ENCODE data around the gene PSTPIP1.
"Not testable (repeated sequence)": the region's sequence is repeated elsewhere in the genome, so short reads cannot be mapped to it uniquely, and the experiment has no call there.

PSTPIP1 gene

GRCh38 chr15:76966051-76966450 lies 28.9 kb upstream of the PSTPIP1 start:
- peaks cover 20% of the 10 kb centered on the region for H3K27me3 ChIP-seq (ENCODE audit: insufficient read depth, low read length)
- not testable (repeated sequence) for H3K4me3 ChIP-seq (ENCODE audit: low read depth, low read length); H2AFZ ChIP-seq (ENCODE audit: low read length, unreplicated experiment); H3K27ac ChIP-seq (ENCODE audit: low read depth, low read length); H3K79me2 ChIP-seq (ENCODE audit: control insufficient read depth, insufficient read depth, low read length, unreplicated experiment); H3K36me3 ChIP-seq (ENCODE audit: insufficient read depth, low read length); H3K4me1 ChIP-seq (ENCODE audit: control insufficient read depth, insufficient read depth, low read length, unreplicated experiment)

GRCh38 chr15:76967067-76967466 lies 27.9 kb upstream of the PSTPIP1 start:
- H3K27ac ChIP-seq (ENCODE audit: low read depth, low read length), result no peak overlapping the region
- H2AFZ ChIP-seq (ENCODE audit: low read length, unreplicated experiment), result no peak overlapping the region
- H3K79me2 ChIP-seq (ENCODE audit: control insufficient read depth, insufficient read depth, low read length, unreplicated experiment), result no peaks in the 10 kb centered on the region
- H3K36me3 ChIP-seq (ENCODE audit: insufficient read depth, low read length), result no peaks in the 10 kb centered on the region
- no peak overlapping the region for H3K4me3 ChIP-seq (ENCODE audit: low read depth, low read length)
- peaks cover 6% of the 10 kb centered on the region for H3K4me1 ChIP-seq (ENCODE audit: control insufficient read depth, insufficient read depth, low read length, unreplicated experiment)
- peaks cover 20% of the 10 kb centered on the region for H3K27me3 ChIP-seq (ENCODE audit: insufficient read depth, low read length)

GRCh38 chr15:76968306-76968705 lies 26.6 kb upstream of the PSTPIP1 start:
- Histone ChIP-seq H3K36me3 (ENCODE audit: insufficient read depth, low read length) (no peaks in the 10 kb centered on the region), H3K79me2 (ENCODE audit: control insufficient read depth, insufficient read depth, low read length, unreplicated experiment) (no peaks in the 10 kb centered on the region), H3K27me3 (ENCODE audit: insufficient read depth, low read length) (peaks cover 10% of the 10 kb centered on the region), H3K4me3 (ENCODE audit: low read depth, low read length) (no peak overlapping the region), H2AFZ (ENCODE audit: low read length, unreplicated experiment) (no peak overlapping the region), H3K27ac (ENCODE audit: low read depth, low read length) (no peak overlapping the region), H3K4me1 (ENCODE audit: control insufficient read depth, insufficient read depth, low read length, unreplicated experiment) (peaks cover 9% of the 10 kb centered on the region)

- Histone ChIP-seq H3K27me3 (ENCODE audit: insufficient read depth, low read length) (no peaks in the 10 kb centered on the region), H3K4me1 (ENCODE audit: control insufficient read depth, insufficient read depth, low read length, unreplicated experiment) (peaks cover 3% of the 10 kb centered on the region), H3K27ac (ENCODE audit: low read depth, low read length) (no peak overlapping the region), H3K36me3 (ENCODE audit: insufficient read depth, low read length) (no peaks in the 10 kb centered on the region), H3K4me3 (ENCODE audit: low read depth, low read length) (peak overlapping the region; percentile 58), H3K79me2 (ENCODE audit: control insufficient read depth, insufficient read depth, low read length, unreplicated experiment) (no peaks in the 10 kb centered on the region), H2AFZ (ENCODE audit: low read length, unreplicated experiment) (no peak overlapping the region)
These were observed 22.3 kb upstream of the PSTPIP1 start for GRCh38 chr15:76972389-76973361.

- Histone ChIP-seq H3K4me1 (ENCODE audit: control insufficient read depth, insufficient read depth, low read length, unreplicated experiment) (peaks cover 3% of the 10 kb centered on the region), H3K79me2 (ENCODE audit: control insufficient read depth, insufficient read depth, low read length, unreplicated experiment) (no peaks in the 10 kb centered on the region), H2AFZ (ENCODE audit: low read length, unreplicated experiment) (no peak overlapping the region), H3K4me3 (ENCODE audit: low read depth, low read length) (peak overlapping the region; percentile 58; the same call in 1 of the 2 replicates), H3K27ac (ENCODE audit: low read depth, low read length) (no peak overlapping the region), H3K36me3 (ENCODE audit: insufficient read depth, low read length) (no peaks in the 10 kb centered on the region), H3K27me3 (ENCODE audit: insufficient read depth, low read length) (no peaks in the 10 kb centered on the region)
These were observed 21.6 kb upstream of the PSTPIP1 start for GRCh38 chr15:76973362-76973743.

GRCh38 chr15:76973906-76974305 lies 21.0 kb upstream of the PSTPIP1 start:
- peaks cover 3% of the 10 kb centered on the region for H3K4me1 ChIP-seq (ENCODE audit: control insufficient read depth, insufficient read depth, low read length, unreplicated experiment)
- H3K4me3 ChIP-seq (ENCODE audit: low read depth, low read length), result no peak overlapping the region
- H3K27me3 ChIP-seq (ENCODE audit: insufficient read depth, low read length), result no peaks in the 10 kb centered on the region
- no peaks in the 10 kb centered on the region for H3K36me3 ChIP-seq (ENCODE audit: insufficient read depth, low read length)
- H3K79me2 ChIP-seq (ENCODE audit: control insufficient read depth, insufficient read depth, low read length, unreplicated experiment), result no peaks in the 10 kb centered on the region
- no peak overlapping the region for H2AFZ ChIP-seq (ENCODE audit: low read length, unreplicated experiment)
- no peak overlapping the region for H3K27ac ChIP-seq (ENCODE audit: low read depth, low read length)

GRCh38 chr15:76974456-76975036 lies 20.4 kb upstream of the PSTPIP1 start:
- Histone ChIP-seq H3K79me2 (ENCODE audit: control insufficient read depth, insufficient read depth, low read length, unreplicated experiment) (no peaks in the 10 kb centered on the region), H3K36me3 (ENCODE audit: insufficient read depth, low read length) (no peaks in the 10 kb centered on the region), H3K4me1 (ENCODE audit: control insufficient read depth, insufficient read depth, low read length, unreplicated experiment) (peaks cover 3% of the 10 kb centered on the region), H3K27ac (ENCODE audit: low read depth, low read length) (no peak overlapping the region), H3K27me3 (ENCODE audit: insufficient read depth, low read length) (no peaks in the 10 kb centered on the region), H2AFZ (ENCODE audit: low read length, unreplicated experiment) (no peak overlapping the region), H3K4me3 (ENCODE audit: low read depth, low read length) (no peak overlapping the region)

- Histone ChIP-seq H3K36me3 (ENCODE audit: insufficient read depth, low read length) (no peaks in the 10 kb centered on the region), H3K4me1 (ENCODE audit: control insufficient read depth, insufficient read depth, low read length, unreplicated experiment) (peaks cover 3% of the 10 kb centered on the region), H3K4me3 (ENCODE audit: low read depth, low read length) (no peak overlapping the region), H3K27ac (ENCODE audit: low read depth, low read length) (no peak overlapping the region), H2AFZ (ENCODE audit: low read length, unreplicated experiment) (no peak overlapping the region), H3K79me2 (ENCODE audit: control insufficient read depth, insufficient read depth, low read length, unreplicated experiment) (no peaks in the 10 kb centered on the region), H3K27me3 (ENCODE audit: insufficient read depth, low read length) (no peaks in the 10 kb centered on the region)
These were observed 18.8 kb upstream of the PSTPIP1 start for GRCh38 chr15:76976141-76976540.

GRCh38 chr15:76976572-76977270 lies 18.2 kb upstream of the PSTPIP1 start:
- no peaks in the 10 kb centered on the region for H3K79me2 ChIP-seq (ENCODE audit: control insufficient read depth, insufficient read depth, low read length, unreplicated experiment)
- no peak overlapping the region for H3K4me3 ChIP-seq (ENCODE audit: low read depth, low read length)
- H3K27ac ChIP-seq (ENCODE audit: low read depth, low read length), result no peak overlapping the region
- H3K4me1 ChIP-seq (ENCODE audit: control insufficient read depth, insufficient read depth, low read length, unreplicated experiment), result peaks cover 3% of the 10 kb centered on the region
- H2AFZ ChIP-seq (ENCODE audit: low read length, unreplicated experiment), result no peak overlapping the region
- H3K36me3 ChIP-seq (ENCODE audit: insufficient read depth, low read length), result no peaks in the 10 kb centered on the region
- H3K27me3 ChIP-seq (ENCODE audit: insufficient read depth, low read length), result no peaks in the 10 kb centered on the region

GRCh38 chr15:76978522-76979330 lies 16.2 kb upstream of the PSTPIP1 start:
- Histone ChIP-seq H3K79me2 (ENCODE audit: control insufficient read depth, insufficient read depth, low read length, unreplicated experiment) (no peaks in the 10 kb centered on the region), H2AFZ (ENCODE audit: low read length, unreplicated experiment) (no peak overlapping the region)

More at GRCh38 chr15:76978522-76979330, 16.2 kb upstream of the PSTPIP1 start:
- no peaks in the 10 kb centered on the region for H3K4me1 ChIP-seq (ENCODE audit: control insufficient read depth, insufficient read depth, low read length, unreplicated experiment)
- no peak overlapping the region for H3K4me3 ChIP-seq (ENCODE audit: low read depth, low read length)
- no peaks in the 10 kb centered on the region for H3K36me3 ChIP-seq (ENCODE audit: insufficient read depth, low read length)
- no peaks in the 10 kb centered on the region for H3K27me3 ChIP-seq (ENCODE audit: insufficient read depth, low read length)
- H3K27ac ChIP-seq (ENCODE audit: low read depth, low read length), result no peak overlapping the region

Measured in ACC112 (cell line).